Neural progenitor cell (in vitro differentiated cells): ENCODE data around the gene CREB3L2.

Experiments
- CTCF ChIP-seq: fragments of 200-600 bp; sonication (generic); IDR thresholded peaks from 2 replicates; pipeline ENCODE4 v1.5.1; 2017; ENCODE audit warnings: antibody characterized with exemption, mild to moderate bottlenecking
- EZH2 ChIP-seq: fragments of 200-600 bp; sonication (generic); IDR thresholded peaks from 2 replicates; pipeline ENCODE4 v1.6.1; 2017; ENCODE audit warnings: antibody characterized with exemption, mild to moderate bottlenecking, moderate library complexity
- EZH2phosphoT487 ChIP-seq: fragments of 200-600 bp; sonication (generic); IDR thresholded peaks from 2 replicates; pipeline ENCODE4 v1.6.1; 2017; ENCODE audit warnings: antibody characterized with exemption

- TF ChIP-seq CTCF (no peak), EZH2phosphoT487 (no peak), EZH2 (no peak)
Measured at GRCh38 chr7:138033241-138033640, 31.4 kb upstream of the CREB3L2 start.
